ENCODE data around the gene DNAJC5G.

DNA sequence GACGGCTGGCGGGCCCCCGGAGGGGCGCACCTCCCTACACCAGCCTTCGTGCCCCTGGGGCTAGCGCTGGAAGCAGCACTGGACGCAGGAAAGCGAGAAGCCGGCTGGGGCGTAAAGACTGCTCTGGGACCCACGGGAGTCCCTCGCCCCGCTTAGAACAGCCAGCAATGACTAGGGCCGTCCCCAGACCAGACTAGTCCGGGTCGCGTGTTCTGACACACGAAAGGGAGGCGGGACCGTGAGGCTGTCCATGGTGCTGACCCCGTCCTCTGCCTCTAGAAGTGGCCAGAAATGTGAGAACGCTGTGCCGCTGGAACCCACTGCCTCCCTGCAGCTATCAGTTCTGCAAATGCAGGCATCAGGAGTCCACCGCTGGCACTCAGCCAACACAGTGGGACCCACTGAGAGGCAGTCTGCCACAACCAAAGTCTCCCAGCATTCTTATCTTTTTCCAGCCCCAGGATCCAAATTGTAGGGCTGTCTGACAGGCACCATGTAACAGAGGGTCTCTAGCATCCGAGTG is 33.2 kb downstream of the DNAJC5G start, which contains the start of gene UCN:
- TF ChIP-seq, protein P1, sequence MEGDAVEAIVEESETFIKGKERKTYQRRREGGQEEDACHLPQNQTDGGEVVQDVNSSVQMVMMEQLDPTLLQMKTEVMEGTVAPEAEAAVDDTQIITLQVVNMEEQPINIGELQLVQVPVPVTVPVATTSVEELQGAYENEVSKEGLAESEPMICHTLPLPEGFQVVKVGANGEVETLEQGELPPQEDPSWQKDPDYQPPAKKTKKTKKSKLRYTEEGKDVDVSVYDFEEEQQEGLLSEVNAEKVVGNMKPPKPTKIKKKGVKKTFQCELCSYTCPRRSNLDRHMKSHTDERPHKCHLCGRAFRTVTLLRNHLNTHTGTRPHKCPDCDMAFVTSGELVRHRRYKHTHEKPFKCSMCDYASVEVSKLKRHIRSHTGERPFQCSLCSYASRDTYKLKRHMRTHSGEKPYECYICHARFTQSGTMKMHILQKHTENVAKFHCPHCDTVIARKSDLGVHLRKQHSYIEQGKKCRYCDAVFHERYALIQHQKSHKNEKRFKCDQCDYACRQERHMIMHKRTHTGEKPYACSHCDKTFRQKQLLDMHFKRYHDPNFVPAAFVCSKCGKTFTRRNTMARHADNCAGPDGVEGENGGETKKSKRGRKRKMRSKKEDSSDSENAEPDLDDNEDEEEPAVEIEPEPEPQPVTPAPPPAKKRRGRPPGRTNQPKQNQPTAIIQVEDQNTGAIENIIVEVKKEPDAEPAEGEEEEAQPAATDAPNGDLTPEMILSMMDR (IDR thresholded peaks at IDR 0.05), result no peak
- TF ChIP-seq POLR2AphosphoS5 (IDR thresholded peaks at IDR 0.05; ENCODE audit: insufficient read depth in 1 of 2, low read depth in 1 of 2) (no peak), POLR2A (IDR thresholded peaks at IDR 0.05) (no peak)

All from vagina (tissue), 2 donors.